Erythroblast (primary cell): ENCODE data around the gene SLC66A2.

Experiments
- GATA1 ChIP-seq: IDR thresholded peaks from 2 replicates; pipeline ENCODE4 v1.6.1; 2011; ENCODE audit warnings: low read depth, mild to moderate bottlenecking, control low read depth, low read length, moderate library complexity
- POLR2A ChIP-seq: IDR thresholded peaks from 2 replicates; pipeline ENCODE4 v1.6.1; 2011; ENCODE audit warnings: mild to moderate bottlenecking, low read length

- TF ChIP-seq POLR2A (no peak), GATA1 (no peak)
These were observed 24.5 kb downstream of the SLC66A2 start for GRCh38 chr18:79926715-79927606.
